Measurements from ENCODE around the gene ZNRF1. TPM values are rescaled to one million over a fixed set of nuclear protein-coding genes. Genes with fewer than 3 reads are reported as not detected.

Gene ZNRF1
- total and polyA plus RNA-seq, 2 of the 13 experiments (the other 11 are each of a cell fraction or from before 2014, with no cell fraction given), result 43.9 to 58.7 TPM

DNA sequence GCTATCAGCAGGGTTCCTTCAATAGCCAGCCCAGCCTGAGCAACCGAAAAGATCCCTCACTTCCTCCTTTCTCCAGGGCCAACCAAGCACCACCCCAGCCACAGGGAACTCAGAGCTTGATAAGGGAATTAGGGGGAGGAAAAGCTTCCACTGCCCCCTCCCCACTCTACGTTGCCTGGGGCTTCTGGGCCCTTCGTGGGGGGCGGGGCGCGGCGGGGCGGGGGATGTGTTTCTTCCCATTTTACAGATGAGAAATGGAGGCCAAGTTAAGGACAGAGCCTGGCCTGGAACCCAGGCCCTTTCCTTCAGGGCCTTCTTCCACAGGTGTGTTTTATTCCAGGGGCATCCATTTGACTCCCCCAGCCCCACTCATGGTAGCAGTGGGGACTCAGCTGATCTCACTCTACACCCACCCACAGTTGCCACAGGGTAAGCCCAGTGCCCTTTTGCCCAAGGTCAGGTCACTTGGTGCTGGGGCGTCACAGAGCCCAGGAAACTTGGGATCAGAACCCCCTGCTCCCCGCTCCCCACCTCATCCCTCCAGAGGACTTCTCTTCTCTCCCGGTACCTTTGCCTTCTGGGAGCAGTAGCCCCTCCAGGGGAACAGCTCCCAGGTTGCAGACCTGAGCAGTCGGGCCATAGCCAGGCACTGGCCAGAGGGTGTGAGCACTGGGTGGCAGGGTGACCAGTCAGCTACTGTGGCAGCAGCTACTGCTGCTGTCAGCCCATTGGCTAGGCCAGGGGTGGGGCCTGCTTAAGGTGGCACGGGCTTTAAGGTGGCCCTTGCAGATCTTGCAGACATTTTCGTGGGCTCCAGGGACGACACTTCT is 117.5 kb downstream of the ZNRF1 start, which contains the start of gene LDHD (continued):
- TF ChIP-seq ZNF563 (CRISPR knock-in tag; IDR thresholded peaks at IDR 0.05) (peak; percentile 76), IKZF1 (IDR thresholded peaks at IDR 0.05) (no peak), ZNF225 (CRISPR knock-in tag; IDR thresholded peaks at IDR 0.05) (peak; percentile 59; the same call in 1 of the 2 replicates), ZFYVE20 (CRISPR knock-in tag; IDR thresholded peaks at IDR 0.05; ENCODE audit: borderline replicate concordance, low read depth) (no peak), RAD21 (CRISPR knock-in tag; IDR thresholded peaks at IDR 0.05) (no peak; the same call in 1 of the 2 replicates), PLRG1 (conservative IDR thresholded peaks at IDR 0.05) (no peak), MAFK (conservative IDR thresholded peaks at IDR 0.05 in 1 of 2, IDR thresholded peaks at IDR 0.05 in 1 of 2; ENCODE audit: low read length in 2 of 2) (peak in 1 of 2 experiments; percentile 15; a peak in 1 of 4 replicates), ZNF121 (CRISPR knock-in tag; IDR thresholded peaks at IDR 0.05) (peak; percentile 54; the same call in 1 of the 2 replicates), ZNF143 (CRISPR knock-in tag; IDR thresholded peaks at IDR 0.05) (0 out of 2 replicates have a peak, but pooled peaks have one; percentile 26), POLR2AphosphoS5 (IDR thresholded peaks at IDR 0.05; ENCODE audit: low read depth, low read length) (peak; percentile 96), ERF (CRISPR knock-in tag; IDR thresholded peaks at IDR 0.05) (peak; percentile 88), ARNT2 (CRISPR knock-in tag; IDR thresholded peaks at IDR 0.05; ENCODE audit: low read depth) (peak; percentile 52; the same call in 1 of the 2 replicates), RNF2 (conservative IDR thresholded peaks at IDR 0.05; ENCODE audit: low read depth) (peak; percentile 68; the same call in 1 of the 2 replicates), ZNF781 (CRISPR knock-in tag; IDR thresholded peaks at IDR 0.05; ENCODE audit: borderline replicate concordance, not compliant biosample characterization) (peak; percentile 92), NFKB2 (CRISPR knock-in tag; IDR thresholded peaks at IDR 0.05; ENCODE audit: borderline replicate concordance) (peak; percentile 76; the same call in 1 of the 2 replicates), SALL1 (CRISPR knock-in tag; IDR thresholded peaks at IDR 0.05) (peak; percentile 79), ZNF253 (CRISPR knock-in tag; IDR thresholded peaks at IDR 0.05; ENCODE audit: borderline replicate concordance) (no peak)
- TF ChIP-seq, protein P1, sequence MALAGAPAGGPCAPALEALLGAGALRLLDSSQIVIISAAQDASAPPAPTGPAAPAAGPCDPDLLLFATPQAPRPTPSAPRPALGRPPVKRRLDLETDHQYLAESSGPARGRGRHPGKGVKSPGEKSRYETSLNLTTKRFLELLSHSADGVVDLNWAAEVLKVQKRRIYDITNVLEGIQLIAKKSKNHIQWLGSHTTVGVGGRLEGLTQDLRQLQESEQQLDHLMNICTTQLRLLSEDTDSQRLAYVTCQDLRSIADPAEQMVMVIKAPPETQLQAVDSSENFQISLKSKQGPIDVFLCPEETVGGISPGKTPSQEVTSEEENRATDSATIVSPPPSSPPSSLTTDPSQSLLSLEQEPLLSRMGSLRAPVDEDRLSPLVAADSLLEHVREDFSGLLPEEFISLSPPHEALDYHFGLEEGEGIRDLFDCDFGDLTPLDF (CRISPR knock-in tag; IDR thresholded peaks at IDR 0.05), result no peak
- TF ChIP-seq, protein P2, sequence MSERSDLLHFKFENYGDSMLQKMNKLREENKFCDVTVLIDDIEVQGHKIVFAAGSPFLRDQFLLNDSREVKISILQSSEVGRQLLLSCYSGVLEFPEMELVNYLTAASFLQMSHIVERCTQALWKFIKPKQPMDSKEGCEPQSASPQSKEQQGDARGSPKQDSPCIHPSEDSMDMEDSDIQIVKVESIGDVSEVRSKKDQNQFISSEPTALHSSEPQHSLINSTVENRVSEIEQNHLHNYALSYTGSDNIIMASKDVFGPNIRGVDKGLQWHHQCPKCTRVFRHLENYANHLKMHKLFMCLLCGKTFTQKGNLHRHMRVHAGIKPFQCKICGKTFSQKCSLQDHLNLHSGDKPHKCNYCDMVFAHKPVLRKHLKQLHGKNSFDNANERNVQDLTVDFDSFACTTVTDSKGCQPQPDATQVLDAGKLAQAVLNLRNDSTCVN (CRISPR knock-in tag; IDR thresholded peaks at IDR 0.05; ENCODE audit: borderline replicate concordance), result peak; percentile 76
- TF ChIP-seq, protein P3, sequence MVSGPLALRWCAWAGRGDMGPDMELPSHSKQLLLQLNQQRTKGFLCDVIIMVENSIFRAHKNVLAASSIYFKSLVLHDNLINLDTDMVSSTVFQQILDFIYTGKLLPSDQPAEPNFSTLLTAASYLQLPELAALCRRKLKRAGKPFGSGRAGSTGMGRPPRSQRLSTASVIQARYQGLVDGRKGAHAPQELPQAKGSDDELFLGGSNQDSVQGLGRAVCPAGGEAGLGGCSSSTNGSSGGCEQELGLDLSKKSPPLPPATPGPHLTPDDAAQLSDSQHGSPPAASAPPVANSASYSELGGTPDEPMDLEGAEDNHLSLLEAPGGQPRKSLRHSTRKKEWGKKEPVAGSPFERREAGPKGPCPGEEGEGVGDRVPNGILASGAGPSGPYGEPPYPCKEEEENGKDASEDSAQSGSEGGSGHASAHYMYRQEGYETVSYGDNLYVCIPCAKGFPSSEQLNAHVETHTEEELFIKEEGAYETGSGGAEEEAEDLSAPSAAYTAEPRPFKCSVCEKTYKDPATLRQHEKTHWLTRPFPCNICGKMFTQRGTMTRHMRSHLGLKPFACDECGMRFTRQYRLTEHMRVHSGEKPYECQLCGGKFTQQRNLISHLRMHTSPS (CRISPR knock-in tag; IDR thresholded peaks at IDR 0.05; ENCODE audit: low read depth), result peak; percentile 78
- TF ChIP-seq, protein P4, sequence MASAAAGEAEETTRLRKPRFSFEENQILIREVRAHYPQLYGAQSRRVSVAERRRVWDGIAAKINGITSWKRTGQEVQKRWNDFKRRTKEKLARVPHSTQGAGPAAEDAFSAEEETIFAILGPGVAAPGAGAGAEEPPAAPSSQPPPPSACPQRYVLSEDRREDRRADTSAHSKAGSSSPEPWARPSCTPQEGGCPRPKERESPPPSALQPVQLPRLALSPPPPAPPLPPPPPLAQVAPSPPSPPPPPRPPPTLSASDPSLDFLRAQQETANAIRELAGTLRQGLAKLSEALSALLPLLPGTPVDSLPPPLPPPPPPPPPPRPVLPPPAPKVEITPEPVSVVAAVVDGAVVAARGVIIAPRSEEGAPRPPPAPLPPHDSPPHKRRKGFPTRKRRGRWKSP (CRISPR knock-in tag; IDR thresholded peaks at IDR 0.05), result 0 out of 2 replicates have a peak, but pooled peaks have one; percentile 40
- TF ChIP-seq, protein P5, sequence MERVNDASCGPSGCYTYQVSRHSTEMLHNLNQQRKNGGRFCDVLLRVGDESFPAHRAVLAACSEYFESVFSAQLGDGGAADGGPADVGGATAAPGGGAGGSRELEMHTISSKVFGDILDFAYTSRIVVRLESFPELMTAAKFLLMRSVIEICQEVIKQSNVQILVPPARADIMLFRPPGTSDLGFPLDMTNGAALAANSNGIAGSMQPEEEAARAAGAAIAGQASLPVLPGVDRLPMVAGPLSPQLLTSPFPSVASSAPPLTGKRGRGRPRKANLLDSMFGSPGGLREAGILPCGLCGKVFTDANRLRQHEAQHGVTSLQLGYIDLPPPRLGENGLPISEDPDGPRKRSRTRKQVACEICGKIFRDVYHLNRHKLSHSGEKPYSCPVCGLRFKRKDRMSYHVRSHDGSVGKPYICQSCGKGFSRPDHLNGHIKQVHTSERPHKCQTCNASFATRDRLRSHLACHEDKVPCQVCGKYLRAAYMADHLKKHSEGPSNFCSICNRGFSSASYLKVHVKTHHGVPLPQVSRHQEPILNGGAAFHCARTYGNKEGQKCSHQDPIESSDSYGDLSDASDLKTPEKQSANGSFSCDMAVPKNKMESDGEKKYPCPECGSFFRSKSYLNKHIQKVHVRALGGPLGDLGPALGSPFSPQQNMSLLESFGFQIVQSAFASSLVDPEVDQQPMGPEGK (CRISPR knock-in tag; IDR thresholded peaks at IDR 0.05), result peak; percentile 64

All from HepG2 (cell line).